GM21447 (cell line): ENCODE measurements around the gene MPRIP.

Experiments used
- ATAC-seq: cut with Tn5 transposase; IDR thresholded peaks from one replicate; pipeline ENCODE4 v1.9.1; 2021; ENCODE audit not compliant: unreplicated experiment

Gene MPRIP

DNA sequence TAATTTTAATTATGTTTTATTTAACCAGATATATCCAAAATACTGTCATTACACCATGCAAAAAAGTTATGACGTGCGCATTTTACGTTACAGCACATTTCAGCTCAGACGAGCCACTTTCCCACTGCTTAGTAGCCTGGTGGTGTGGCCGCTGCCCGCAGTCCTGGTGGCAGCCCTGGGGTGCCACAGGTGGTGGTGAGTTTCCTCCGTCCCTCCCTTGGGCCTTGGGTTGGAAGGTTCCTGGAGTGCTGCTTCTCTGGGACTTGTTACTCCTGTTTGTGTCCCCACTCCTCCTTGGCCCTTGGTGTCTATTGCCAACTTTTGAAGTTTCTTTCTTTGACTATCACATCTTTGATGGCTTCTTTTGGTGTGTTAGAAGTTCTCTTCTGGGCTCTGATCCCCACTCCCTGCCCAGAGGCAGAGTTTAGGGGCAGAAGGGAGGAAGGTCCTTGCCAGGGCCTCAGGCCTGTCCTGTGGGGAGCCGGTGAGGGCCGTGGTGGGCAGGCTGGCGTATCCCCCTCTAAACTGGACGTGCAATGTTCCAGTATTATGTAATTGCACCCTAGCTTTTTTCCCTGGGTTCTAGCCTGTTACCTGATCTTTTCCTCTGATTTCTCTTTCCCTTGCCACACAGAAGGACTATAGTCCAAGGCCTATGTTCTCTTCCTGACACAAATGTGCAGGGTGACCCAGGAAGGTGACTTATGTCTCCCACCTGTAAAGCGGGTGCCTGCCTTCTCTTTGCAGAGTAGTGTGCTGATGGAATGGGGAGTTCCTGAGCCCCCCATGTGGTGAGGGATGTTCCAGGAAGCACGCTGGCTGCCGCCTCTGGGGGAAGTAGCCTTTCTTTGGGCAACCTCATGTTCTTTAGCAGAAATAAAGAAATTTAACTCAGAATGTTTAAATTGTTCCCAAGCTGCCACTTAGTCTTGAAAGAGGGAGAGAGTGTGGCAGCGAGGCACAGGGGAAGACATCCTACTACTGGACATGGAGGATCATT is 8.4 kb downstream of the MPRIP start:
- no peak for ATAC-seq

- no peak for ATAC-seq
Observed at GRCh38 chr17:17051380-17051779, 9.1 kb downstream of the MPRIP start.

DNA sequence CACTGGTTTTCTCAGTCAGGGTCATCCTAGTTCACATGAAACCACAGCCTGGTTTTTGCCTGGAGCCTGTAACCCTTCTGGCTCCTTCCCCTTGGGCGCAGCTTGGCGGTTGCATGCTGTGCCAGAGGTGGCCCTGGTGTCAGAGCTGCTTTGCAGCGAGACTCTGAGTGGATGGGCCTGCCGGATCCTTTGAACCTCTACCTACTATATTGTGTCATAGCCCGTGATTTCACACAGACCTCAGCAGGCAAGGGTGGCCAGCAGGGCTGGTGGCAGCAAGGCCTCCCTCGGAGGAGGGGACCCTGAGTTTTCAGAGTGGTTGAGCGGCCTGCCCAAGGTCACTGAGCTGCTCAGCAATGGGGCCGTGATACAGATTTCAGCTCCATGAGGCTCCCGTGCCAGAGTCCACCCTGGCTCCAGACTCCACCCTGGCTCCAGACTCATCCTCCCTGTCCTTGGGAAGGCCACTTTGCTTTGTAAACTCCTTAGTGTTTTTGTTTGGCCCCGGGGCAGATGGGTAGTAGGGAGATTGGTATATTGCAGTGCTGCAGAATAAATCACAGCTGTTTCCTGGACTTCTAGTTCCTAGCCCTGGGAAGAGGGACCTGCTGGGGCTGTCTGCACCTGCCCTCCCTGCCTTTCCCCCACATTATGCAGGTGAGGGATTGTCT is 9.7 kb downstream of the MPRIP start:
- ATAC-seq = no peak

- ATAC-seq = no peak
Observed at GRCh38 chr17:17052462-17053221, 10.4 kb downstream of the MPRIP start.

- ATAC-seq = no peak
Observed at GRCh38 chr17:17053446-17054379, 11.5 kb downstream of the MPRIP start.

DNA sequence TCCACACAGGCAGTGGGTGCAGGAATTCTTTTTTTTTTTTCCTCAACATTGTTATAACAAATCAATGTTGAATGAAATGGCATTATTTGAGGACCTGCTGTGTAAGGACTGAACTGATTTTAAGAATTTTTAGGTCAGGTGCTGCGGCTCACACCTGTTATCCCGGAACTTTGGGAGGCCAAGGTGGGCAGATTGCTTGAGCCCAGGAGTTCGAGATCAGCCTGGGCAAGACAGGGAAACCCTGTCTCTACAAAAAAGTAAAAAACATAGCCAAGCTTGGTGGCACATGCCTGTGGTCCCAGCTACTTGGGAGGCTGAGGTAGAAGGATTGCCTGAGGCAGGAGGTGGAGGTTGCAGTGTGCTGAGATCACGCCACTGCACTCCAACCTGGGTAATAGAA is 12.4 kb downstream of the MPRIP start:
- no peak for ATAC-seq

DNA sequence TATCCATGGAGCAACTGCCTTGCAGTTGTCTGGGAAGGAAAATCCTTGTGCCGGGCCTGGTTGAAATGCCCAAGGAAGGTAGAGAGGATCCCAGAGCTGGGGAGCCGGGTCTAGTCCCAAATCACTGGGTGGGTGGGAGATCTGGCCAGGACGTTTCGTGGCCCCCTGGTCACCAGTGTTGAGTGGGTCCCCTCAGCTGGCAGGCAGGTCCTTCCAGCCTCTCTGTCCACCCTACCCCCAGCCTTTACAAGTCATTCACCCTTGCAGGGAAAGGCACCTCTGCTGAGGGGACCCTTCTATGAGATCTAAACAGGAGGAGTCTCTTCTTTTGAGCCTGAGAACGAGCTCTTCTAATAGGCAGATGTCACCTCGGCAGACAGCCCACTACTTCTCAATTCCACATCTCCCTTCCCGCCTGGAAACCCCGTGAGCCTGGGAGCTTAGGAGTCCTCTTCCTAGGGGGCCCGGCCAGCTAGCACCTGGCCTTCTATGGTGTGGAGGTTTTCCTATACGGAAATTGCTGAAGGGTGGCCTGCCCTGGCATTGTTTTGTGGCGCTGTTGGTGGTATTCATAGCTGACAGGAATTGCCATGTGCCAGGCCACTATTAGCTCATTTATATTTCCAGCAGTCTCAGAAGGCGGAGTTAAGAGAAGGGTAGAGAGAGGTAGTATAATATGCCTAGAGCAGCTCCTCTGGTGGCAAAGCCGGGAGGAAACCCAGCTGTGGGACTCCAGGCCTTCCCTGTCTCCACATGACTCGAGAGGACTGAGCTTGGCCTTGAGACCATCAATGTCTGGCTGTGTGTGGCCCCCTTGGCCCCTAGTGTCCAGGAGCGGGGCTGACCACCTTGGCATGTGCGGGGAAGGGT is 13.3 kb downstream of the MPRIP start:
- no peak for ATAC-seq

GRCh38 chr17:17056156-17056539 is 13.9 kb downstream of the MPRIP start:
- no peak for ATAC-seq

DNA sequence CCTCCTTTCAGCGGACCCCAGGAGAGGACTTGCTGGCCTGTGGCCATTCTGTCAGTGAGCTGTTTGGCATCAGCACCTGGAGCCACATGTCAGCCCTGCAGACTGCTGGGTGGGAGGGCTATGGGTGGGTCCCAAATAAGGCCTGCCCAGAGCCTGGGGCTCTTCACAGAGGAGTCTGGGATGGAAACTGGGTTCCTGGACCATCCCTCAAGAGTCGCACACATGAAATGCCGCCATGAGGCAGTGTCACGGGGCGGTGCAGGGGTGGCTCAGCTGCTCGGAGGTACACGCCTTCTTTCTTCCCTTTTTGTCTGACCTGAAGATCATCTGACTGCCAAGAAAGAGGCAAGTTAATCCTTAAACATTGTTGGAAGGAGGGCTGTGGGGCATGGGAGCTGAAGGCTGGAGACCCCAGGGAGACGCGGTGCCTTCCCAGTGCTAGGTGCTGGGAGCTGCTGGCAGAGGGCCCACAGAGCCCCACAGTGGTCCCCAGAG is 14.8 kb downstream of the MPRIP start:
- no peak for ATAC-seq

DNA sequence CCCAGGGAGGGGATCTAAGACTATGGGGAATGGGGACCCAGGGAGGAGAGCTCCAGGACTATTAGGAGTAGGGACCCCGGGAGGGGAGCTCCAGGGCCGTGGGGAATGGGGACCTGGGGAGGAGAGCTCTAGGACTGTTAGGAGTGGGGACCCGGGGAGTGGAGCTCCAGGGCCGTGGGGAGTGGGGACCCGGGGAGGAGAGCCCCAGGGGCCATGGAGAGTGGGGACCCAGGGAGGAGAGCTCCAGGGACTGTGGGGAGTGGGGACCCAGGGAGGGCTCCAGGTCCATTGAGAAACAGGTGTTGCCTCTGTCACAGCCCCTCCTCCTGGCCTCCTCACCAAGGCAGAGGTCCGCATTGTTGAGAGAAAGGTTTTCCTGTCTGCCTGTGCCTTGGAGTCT is 16.0 kb downstream of the MPRIP start:
- ATAC-seq = no peak

DNA sequence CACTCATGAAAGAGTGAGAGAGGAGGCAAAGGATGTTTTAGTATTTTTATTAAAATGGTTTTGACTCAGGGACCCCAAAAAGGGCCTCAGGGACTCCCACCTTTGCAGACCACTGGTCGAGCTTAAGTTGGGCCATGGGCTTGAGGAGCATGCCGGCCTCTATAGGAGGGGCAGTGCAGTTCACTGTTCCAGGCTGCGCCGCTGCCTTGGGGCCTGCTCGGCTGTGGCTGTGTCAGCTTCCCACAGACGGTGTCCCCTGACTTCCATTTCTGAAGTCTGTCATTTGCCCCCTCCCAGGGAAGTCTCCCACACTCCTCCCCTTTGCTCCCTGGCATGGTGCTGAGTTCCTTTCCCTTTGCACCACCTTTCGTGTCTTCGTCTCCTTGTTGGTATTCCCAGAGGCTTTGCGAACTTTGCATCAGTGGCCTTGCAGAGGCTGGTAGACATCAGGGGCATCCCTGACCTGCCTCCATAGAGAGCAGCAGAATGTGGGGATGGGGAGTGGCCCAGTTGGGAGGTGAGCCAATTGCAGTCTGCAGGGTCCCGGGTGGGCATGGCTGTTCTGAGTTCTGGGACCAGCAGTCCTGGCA is 17.1 kb downstream of the MPRIP start:
- ATAC-seq = no peak

DNA sequence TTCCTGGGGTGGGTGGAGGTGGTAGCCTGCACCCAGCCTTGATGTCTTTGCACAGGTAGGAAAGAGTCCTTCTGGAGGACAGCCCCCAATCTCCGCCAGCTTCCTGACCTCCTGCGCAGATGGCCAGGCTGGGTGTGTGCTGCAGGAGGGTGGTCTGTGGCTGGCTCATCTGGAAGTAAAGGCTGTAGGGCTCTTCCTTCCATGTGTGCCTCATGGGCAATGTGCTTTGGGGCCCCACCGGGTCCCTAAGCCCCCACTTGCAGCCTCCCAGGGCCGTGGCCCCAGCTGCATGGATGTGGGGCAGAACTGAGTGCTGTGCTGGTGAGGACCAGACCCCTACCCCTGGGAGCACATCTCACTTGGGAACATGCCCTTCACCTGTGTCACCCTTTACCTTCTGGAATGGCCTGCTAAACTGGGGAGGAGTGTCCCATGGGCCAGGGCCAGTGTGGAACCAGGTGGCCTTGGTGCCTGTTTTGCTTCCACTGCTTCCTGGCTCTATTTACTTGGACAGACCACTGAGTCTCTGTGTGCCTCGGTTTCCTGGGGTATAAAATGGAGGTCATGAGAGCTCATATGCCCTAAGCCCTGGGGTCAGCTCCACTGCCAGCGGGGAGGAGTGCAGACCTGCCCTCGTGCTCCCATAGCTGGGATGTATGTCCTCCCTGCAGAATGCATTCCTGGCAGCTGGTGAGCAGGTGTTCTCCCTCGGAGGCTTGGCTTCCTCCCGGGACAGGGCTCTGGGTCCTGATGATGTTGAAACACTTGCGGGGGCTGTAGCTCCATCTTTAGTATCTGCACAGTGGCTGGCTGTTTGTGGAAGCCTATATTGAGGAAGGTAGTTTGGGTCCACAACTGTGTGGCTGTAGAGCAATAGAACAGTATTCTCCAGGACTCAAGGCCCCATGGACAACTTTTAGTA is 18.0 kb downstream of the MPRIP start:
- no peak for ATAC-seq

DNA sequence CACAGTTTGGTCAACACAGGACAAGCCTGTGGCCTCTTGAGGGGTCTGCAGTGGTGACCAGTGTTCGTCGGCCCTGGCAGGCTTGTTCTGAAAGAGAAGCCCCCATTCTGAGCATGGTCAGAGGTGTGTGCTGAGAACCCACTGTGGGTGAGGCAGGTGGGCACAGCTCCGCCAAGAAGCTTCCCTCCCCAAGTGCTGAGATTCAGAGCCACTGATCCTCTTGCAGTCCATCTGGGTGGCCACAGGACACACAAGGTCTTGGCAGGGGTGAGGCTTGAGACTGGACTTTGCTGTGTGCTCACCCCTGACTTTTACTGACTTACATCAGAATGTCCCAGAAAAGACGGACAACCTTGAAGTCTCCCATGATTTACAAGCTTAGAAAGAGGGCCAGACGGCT is 18.7 kb downstream of the MPRIP start:
- ATAC-seq = no peak

DNA sequence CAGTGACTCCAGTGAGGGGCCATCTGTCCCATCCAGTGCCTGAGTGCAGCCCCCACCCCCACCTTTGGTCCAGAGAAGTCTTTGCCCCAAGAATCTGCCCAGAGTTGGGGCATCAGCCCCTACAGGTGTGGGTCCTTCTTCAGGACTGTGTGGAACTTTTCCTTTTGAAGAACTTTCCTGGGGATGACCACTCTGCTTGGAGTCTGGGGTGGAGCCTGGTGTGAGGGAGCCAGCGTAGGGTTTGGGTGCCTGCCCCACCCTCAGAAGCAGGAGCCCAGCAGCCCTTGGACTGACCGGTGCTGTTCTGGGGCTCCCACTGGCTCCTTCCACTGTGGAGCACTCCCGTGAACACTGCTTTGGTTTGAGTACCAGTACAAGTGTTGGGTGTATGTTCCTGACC is 19.3 kb downstream of the MPRIP start:
- no peak for ATAC-seq

GRCh38 chr17:17062356-17062755 is 20.1 kb downstream of the MPRIP start:
- no peak for ATAC-seq

DNA sequence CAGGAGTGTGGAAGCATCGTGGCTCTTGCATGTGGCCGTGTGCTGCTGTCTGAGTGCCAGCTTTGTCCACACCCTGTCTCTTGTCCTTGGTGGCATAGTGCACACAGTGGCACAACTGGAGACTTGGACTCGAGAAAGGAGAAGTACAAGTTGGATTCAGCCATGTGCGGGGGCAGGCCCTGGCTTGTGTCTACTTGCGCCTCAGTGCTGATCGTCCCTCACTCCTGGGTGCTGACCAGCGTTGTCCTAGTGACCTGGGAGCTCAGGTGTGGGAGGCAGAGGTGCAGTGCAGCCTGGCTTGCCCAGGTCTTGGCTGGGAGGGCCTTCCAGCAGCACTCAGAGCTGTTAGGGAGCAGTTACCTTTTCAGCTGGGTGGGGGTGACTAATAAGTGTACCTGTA is 20.6 kb downstream of the MPRIP start:
- ATAC-seq = no peak

DNA sequence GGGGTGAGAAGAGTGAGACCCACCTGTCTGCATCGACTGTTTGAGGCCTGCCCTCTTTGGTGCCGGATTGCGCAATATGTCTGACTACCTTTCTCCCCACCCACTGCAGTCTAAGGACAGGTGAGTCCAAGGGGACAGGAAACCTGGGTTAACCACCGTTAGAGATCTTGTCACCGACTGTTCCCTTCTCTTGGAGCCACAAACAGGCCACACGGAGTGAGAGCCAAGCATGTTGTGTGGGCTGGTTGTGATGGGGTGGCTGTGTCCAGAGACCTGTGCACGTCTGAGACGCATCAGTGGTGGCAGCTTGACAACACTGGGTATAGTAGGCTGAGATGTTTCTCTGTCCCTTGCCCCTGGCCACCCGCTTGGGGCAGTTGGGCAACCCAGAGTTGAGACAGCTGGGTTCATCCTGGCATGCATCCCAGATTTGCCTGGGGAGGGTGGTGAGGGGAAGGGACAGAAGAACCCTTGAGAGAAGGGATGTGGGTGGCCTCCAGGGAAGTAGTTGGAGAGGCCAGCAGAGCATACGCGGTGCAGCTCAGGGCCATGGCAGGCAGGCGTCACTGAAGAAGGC is 21.4 kb downstream of the MPRIP start:
- ATAC-seq = no peak

DNA sequence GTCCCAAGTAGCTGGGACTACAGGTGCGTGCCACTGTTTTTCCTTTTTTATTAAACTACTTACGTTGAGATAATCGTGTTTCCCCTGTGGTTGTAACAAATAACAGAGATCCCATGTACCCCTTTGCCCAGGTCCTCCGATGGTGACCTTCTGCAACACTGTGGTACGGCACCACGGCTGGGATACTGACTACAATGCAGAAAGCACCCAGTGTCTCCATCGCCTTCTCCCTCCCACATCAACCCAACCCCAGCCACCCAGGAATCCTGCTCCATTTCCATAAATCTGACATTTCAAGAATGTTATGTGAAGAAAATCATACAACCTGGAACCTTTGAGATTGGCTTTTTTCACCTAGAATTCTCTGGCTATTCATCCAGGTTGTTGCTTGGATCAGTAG is 22.1 kb downstream of the MPRIP start:
- no peak for ATAC-seq
